Smooth muscle cell (in vitro differentiated cells): ENCODE results near the gene HEXIM1. TPM values are rescaled to one million over a fixed set of nuclear protein-coding genes. Genes with fewer than 3 reads are reported as not detected.

ENCODE experiments used
- DNase-seq: peaks from one replicate; lab custom pipeline; 2025; ENCODE audit not compliant: unreplicated experiment; lab: John Stamatoyannopoulos, UW
- H2AFZ ChIP-seq: fragments of 200-600 bp; sonication (generic); 2 replicates; pipeline ENCODE4 v1.6.0; 2016; ENCODE audit warnings: antibody characterized with exemption, low read depth, mild to moderate bottlenecking
- H3F3A ChIP-seq: fragments of 200-600 bp; sonication (generic); 2 replicates; pipeline ENCODE4 v1.6.0; 2017; ENCODE audit warnings: antibody characterized with exemption, low read depth
- H3K27ac ChIP-seq: fragments of 200-600 bp; sonication (generic); 2 replicates; pipeline ENCODE4 v1.5.1; 2016; ENCODE audit warnings: low read depth, mild to moderate bottlenecking
- H3K27me3 ChIP-seq: fragments of 200-600 bp; sonication (generic); 2 replicates; pipeline ENCODE4 v1.6.1; 2016; ENCODE audit warnings: low read depth, mild to moderate bottlenecking
- H3K36me3 ChIP-seq: fragments of 200-600 bp; sonication (generic); 2 replicates; pipeline ENCODE4 v1.5.1; 2016; ENCODE audit warnings: low read depth
- H3K4me1 ChIP-seq: fragments of 200-600 bp; sonication (generic); 2 replicates; pipeline ENCODE4 v1.5.1; 2016; ENCODE audit warnings: low read depth
- H3K4me2 ChIP-seq: fragments of 200-600 bp; sonication (generic); 2 replicates; pipeline ENCODE4 v1.6.0; 2016; ENCODE audit warnings: mild to moderate bottlenecking
- H3K4me3 ChIP-seq: fragments of 200-600 bp; sonication (generic); 2 replicates; pipeline ENCODE4 v1.5.1; 2016; ENCODE audit warnings: mild to moderate bottlenecking
- H3K79me2 ChIP-seq: fragments of 200-600 bp; sonication (generic); 2 replicates; pipeline ENCODE4 v1.6.0; 2016; ENCODE audit warnings: low read depth, mild to moderate bottlenecking
- H3K9ac ChIP-seq: fragments of 200-600 bp; sonication (generic); 2 replicates; pipeline ENCODE4 v1.6.0; 2016; ENCODE audit warnings: low read depth
- H3K9me3 ChIP-seq: fragments of 200-600 bp; sonication (generic); replicated peaks from 2 replicates; pipeline ENCODE4 v1.5.1; 2016; ENCODE audit warnings: low read depth
- H4K20me1 ChIP-seq: fragments of 200-600 bp; sonication (generic); 2 replicates; pipeline ENCODE4 v1.6.0; 2016; ENCODE audit warnings: low read depth
- WGBS: methylation state at CpG from one replicate; pipeline ENCODE4 v1.1.7; 2016; ENCODE audit warnings: low lambda C conversion rate; 5-methylcytosine and 5-hydroxymethylcytosine counted together
- polyA plus RNA-seq: library from polyadenylated mRNA; unstranded; fragments of >200 nt; fragmentation: Nextera tagmentation; extraction: Ambion mirVana; gene quantifications from 2 replicates; pipeline ENCODE4 v1.2.1, GENCODE V29; 2016
- total RNA-seq: library from RNA; depleted of rRNA; stranded (reverse); fragments of >200 nt; gene quantifications from 2 replicates; pipeline ENCODE4 v1.2.3, GENCODE V29; 2014
- TF ChIP-seq, protein P1 (sequence below): fragments of 200-600 bp; sonication (generic); IDR thresholded peaks from 2 replicates; pipeline ENCODE4 v1.5.1; 2017; ENCODE audit warnings: borderline replicate concordance, mild to moderate bottlenecking, antibody characterized with exemption; ENCODE audit not compliant: insufficient read depth, poor library complexity, severe bottlenecking

The HEXIM1 gene
- total and polyA plus RNA-seq, 2 experiments from 2014 or later: 9.4 to 13.7 TPM

- peaks cover 5% of the 10 kb centered on the region for H3F3A ChIP-seq
- WGBS: 52% methylated on average over 20 of the region's 20 CpGs
- no peaks in the 10 kb centered on the region for H3K79me2 ChIP-seq
- peak overlapping the region; percentile 79 for H3K27ac ChIP-seq
- TF ChIP-seq, protein P1, sequence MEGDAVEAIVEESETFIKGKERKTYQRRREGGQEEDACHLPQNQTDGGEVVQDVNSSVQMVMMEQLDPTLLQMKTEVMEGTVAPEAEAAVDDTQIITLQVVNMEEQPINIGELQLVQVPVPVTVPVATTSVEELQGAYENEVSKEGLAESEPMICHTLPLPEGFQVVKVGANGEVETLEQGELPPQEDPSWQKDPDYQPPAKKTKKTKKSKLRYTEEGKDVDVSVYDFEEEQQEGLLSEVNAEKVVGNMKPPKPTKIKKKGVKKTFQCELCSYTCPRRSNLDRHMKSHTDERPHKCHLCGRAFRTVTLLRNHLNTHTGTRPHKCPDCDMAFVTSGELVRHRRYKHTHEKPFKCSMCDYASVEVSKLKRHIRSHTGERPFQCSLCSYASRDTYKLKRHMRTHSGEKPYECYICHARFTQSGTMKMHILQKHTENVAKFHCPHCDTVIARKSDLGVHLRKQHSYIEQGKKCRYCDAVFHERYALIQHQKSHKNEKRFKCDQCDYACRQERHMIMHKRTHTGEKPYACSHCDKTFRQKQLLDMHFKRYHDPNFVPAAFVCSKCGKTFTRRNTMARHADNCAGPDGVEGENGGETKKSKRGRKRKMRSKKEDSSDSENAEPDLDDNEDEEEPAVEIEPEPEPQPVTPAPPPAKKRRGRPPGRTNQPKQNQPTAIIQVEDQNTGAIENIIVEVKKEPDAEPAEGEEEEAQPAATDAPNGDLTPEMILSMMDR: no peak
- no peaks in the 10 kb centered on the region for H3K27me3 ChIP-seq
- H2AFZ ChIP-seq: peak overlapping the region; percentile 69
- peaks cover 24% of the 10 kb centered on the region for H3K4me1 ChIP-seq
- peak overlapping the region; percentile 65 for H3K9ac ChIP-seq
- no peaks in the 10 kb centered on the region for H4K20me1 ChIP-seq
- H3K36me3 ChIP-seq: no peaks in the 10 kb centered on the region
- no peak for DNase-seq
- H3K4me2 ChIP-seq: peak overlapping the region; percentile 69
- H3K9me3 ChIP-seq: no peaks in the 10 kb centered on the region
- no peak overlapping the region for H3K4me3 ChIP-seq
Measured at GRCh38 chr17:45171338-45172231, 23.3 kb downstream of the HEXIM1 start.

GRCh38 chr17:45172232-45172540 is 23.9 kb downstream of the HEXIM1 start:
- DNase-seq: no peak
- 76% methylated on average over 5 of the region's 5 CpGs for WGBS

DNA sequence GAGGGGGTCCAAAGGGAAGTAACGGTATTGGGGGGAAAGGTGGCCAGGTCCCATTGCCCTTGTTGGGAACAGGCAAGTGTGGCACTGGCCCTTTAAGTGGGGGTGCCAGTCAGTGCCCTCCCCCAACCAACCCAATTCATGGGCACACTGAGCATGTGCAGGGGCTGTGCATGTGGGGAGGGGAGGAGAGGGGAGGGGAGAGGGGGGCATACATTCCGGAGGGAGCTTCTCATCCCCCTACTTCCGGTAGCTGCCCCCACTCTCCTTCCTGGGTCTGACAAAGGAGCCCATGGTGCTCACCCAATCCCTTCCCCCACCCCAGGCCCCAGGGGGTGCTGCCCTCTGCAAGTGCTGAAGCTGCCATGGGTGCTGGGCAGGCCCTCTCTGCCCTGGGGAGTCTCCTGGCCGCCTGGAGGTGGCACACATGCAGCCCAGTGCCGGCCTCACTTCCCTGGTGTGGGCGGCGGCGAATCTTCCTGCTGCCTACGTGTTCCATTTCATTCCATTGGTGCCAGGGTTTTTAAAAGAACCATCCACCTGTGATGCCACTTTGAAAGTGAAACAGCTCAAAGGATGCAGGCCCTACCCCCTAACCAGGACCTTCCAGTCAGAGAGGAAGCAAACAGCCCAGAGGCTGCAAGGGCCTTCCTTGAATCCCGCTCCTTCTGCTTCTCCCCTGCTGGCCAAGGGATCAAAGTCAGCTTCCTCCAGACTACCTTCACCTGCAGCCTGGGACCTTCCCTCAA is 24.4 kb downstream of the HEXIM1 start:
- H3K27me3 ChIP-seq: no peaks in the 10 kb centered on the region
- H3K4me3 ChIP-seq: no peak overlapping the region
- no peak overlapping the region for H3K9ac ChIP-seq
- H3K36me3 ChIP-seq: no peaks in the 10 kb centered on the region
- H3K4me2 ChIP-seq: peak overlapping the region; percentile 30
- TF ChIP-seq, protein P1: no peak
- no peak overlapping the region for H3K27ac ChIP-seq
- H3K79me2 ChIP-seq: no peaks in the 10 kb centered on the region
- H3K4me1 ChIP-seq: peaks cover 24% of the 10 kb centered on the region
- H3F3A ChIP-seq: peaks cover 5% of the 10 kb centered on the region
- no peaks in the 10 kb centered on the region for H4K20me1 ChIP-seq
- no peak for DNase-seq
- no peaks in the 10 kb centered on the region for H3K9me3 ChIP-seq
- WGBS: 56% methylated on average over 10 of the region's 10 CpGs
- no peak overlapping the region for H2AFZ ChIP-seq

More at GRCh38 chr17:45172232-45172540, 23.9 kb downstream of the HEXIM1 start:
- Histone ChIP-seq H3K79me2 (no peaks in the 10 kb centered on the region), H3K9ac (no peak overlapping the region), H3K27ac (no peak overlapping the region), H4K20me1 (no peaks in the 10 kb centered on the region), H3K9me3 (no peaks in the 10 kb centered on the region), H3K4me1 (peaks cover 24% of the 10 kb centered on the region), H3K4me3 (no peak overlapping the region), H3F3A (peaks cover 5% of the 10 kb centered on the region), H3K4me2 (peak overlapping the region; percentile 30), H2AFZ (no peak overlapping the region), H3K36me3 (no peaks in the 10 kb centered on the region), H3K27me3 (no peaks in the 10 kb centered on the region)
- TF ChIP-seq, protein P1: no peak
